Lower lobe of right lung (tissue), 2 donors: Measurements from ENCODE around the gene MTRF1L. TPM values are rescaled to one million over a fixed set of nuclear protein-coding genes. Genes with fewer than 3 reads are reported as not detected.

Experiments used
- ATAC-seq, 2 donors: fragments of 200-7000 bp; cut with Tn5 transposase; one replicate each; pipeline ENCODE4 v1.9.1; 2020 to 2022; ENCODE audit warnings: mild to moderate bottlenecking in 2 of 2, moderate library complexity in 2 of 2
- DNase-seq: peaks from one replicate; pipeline ENCODE4 v3.0.0-alpha.2; 2020
- H3K27ac ChIP-seq: fragments of 200-600 bp; one replicate; pipeline ENCODE4 v1.8.0; 2022
- H3K27me3 ChIP-seq: fragments of 200-600 bp; one replicate; pipeline ENCODE4 v1.8.0; 2022; ENCODE audit warnings: low read depth
- H3K36me3 ChIP-seq: fragments of 200-600 bp; one replicate; pipeline ENCODE4 v1.8.0; 2022; ENCODE audit warnings: mild to moderate bottlenecking
- H3K4me1 ChIP-seq: fragments of 200-600 bp; one replicate; pipeline ENCODE4 v1.8.0; 2022
- H3K4me3 ChIP-seq: fragments of 200-600 bp; one replicate; pipeline ENCODE4 v1.8.0; 2022; ENCODE audit warnings: mild to moderate bottlenecking
- H3K9me3 ChIP-seq: fragments of 200-600 bp; one replicate; pipeline ENCODE4 v1.8.0; 2022
- intact Hi-C: fragments of 100-400 bp; cut with DNase I; formaldehyde crosslinking; loops from one replicate; pipeline ENCODE4 v1.11.0; 2022
- total RNA-seq: library from RNA; stranded (reverse); fragmentation: NEBNext Ultra II Directional; extraction: Animal tissue kit (Norgen Biotek cat#: 25700); gene quantifications from one replicate; pipeline ENCODE4 v1.2.1, GENCODE V29; 2021
- TF ChIP-seq, protein P1 (sequence below): fragments of 200-600 bp; IDR thresholded peaks from one replicate; pipeline ENCODE4 v1.8.0; 2022; ENCODE audit warnings: antibody characterized with exemption, mild to moderate bottlenecking
- donor health status: DM: no; HTN: yes; CAD: no; lungs with severe emphysema.

The MTRF1L gene
- total RNA-seq, 1 donor from 2014 or later, result 15.6 TPM

DNA sequence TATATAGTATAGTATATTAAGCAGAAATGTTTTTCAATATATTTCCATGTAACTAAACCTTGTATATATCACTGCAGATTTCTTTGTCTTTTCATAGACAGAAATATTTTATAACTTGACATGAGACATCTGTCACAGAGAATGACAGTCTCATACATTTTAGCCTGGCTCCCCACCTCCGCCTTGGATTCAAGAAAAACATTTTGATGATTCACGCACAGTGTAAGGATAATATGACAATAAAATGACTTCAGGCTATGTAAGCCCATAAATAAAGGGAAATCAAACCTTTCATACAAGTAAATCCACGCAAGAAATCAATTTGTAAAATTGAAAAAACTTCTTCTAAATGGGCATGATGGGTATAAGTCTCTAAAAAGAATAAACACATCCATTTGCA, 56.0 kb downstream of the MTRF1L start:
- Histone ChIP-seq H3K9me3 (no peaks in the 10 kb centered on the region), H3K27me3 (peaks cover 6% of the 10 kb centered on the region), H3K4me1 (peaks cover 3% of the 10 kb centered on the region), H3K27ac (no peak overlapping the region), H3K36me3 (no peaks in the 10 kb centered on the region), H3K4me3 (no peak overlapping the region)
- TF ChIP-seq, protein P1, sequence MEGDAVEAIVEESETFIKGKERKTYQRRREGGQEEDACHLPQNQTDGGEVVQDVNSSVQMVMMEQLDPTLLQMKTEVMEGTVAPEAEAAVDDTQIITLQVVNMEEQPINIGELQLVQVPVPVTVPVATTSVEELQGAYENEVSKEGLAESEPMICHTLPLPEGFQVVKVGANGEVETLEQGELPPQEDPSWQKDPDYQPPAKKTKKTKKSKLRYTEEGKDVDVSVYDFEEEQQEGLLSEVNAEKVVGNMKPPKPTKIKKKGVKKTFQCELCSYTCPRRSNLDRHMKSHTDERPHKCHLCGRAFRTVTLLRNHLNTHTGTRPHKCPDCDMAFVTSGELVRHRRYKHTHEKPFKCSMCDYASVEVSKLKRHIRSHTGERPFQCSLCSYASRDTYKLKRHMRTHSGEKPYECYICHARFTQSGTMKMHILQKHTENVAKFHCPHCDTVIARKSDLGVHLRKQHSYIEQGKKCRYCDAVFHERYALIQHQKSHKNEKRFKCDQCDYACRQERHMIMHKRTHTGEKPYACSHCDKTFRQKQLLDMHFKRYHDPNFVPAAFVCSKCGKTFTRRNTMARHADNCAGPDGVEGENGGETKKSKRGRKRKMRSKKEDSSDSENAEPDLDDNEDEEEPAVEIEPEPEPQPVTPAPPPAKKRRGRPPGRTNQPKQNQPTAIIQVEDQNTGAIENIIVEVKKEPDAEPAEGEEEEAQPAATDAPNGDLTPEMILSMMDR, result no peak
- DNase-seq (no peak), ATAC-seq (no peak)
- intact Hi-C loops, result no loop called here

DNA sequence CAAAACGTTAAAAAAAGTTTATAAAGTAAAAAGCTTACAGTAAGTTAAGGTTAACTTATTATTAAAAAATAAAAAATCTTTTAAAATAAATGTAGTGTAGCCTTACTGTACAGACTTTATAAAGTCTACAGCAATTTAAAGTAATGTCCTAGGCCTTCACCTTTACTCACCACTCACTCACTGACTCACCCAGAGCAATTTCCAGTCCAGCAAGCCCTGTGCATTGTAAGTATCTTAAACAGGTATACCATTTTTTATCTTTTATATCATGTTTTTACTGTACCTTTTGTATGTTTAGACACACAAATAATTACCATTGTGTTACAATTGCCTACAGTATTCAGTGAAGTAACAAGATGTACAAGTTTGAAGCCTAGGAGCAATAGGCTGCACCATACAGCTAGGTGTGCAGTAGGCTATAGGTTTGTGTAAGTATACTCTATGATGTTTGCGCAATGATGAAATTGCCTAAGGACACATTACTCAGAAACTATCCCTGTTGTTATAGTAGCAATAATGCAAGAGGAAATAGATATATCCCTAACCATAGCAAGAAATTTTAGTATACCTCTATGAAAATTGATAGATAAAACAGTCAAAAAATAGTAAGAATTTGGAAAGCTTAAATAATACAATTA, 59.1 kb downstream of the MTRF1L start:
- TF ChIP-seq, protein P1, result no peak
- ATAC-seq, result no peak
- Histone ChIP-seq H3K4me1 (peaks cover 2% of the 10 kb centered on the region), H3K27ac (no peak overlapping the region), H3K36me3 (no peaks in the 10 kb centered on the region), H3K9me3 (no peaks in the 10 kb centered on the region), H3K4me3 (no peak overlapping the region), H3K27me3 (peaks cover 4% of the 10 kb centered on the region)
- DNase-seq, result no peak
- intact Hi-C loops, result no loop called here

DNA sequence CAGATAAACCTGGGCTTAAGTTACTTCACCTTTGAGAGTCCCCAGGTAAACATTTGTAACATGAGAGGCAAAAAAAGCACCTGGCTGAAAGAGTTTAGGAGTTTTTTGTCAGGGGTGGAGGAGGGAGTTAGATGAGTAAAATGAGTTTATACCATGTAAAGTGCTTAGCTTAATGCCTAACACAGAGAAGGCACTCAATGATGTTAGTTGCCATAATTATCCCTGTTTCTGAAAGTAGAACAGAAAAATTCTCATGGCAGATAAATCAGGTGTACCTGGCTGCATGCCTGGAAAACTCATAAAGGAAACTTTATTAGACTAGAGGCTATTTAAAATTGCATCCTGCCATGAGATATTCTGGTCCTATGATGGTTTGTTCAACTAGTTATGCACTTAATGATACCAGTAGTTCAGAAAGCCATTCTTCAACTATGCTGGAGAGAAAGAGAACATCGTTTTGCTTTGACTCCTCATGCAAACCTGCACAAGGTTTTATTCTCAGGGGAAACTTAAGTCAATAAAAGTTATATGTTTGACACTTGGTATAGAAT, 60.1 kb downstream of the MTRF1L start:
- TF ChIP-seq, protein P1, result no peak
- Histone ChIP-seq H3K4me3 (no peak overlapping the region), H3K4me1 (no peaks in the 10 kb centered on the region), H3K27ac (no peak overlapping the region), H3K9me3 (no peaks in the 10 kb centered on the region), H3K36me3 (no peaks in the 10 kb centered on the region), H3K27me3 (peaks cover 9% of the 10 kb centered on the region)
- intact Hi-C loops, result no loop called here
- DNase-seq (no peak), ATAC-seq (no peak)

DNA sequence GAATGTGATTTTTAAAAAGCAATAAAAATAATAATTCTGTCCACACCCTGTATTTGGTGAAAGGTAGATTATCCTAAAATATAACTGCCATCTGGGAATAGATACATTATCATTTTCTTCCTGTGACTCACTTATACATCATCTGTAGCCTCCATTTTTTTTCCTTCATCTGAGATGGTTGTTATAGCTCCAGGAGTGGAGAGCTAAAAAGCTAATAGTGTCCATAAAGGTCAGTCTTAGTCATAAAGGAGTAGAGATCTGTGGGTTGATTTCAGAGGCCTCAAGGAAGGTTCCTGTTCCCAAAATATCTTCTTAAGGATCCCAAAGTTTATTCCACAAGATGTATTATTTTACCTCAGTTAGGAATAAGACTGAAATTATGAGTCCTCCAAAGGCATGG, 60.8 kb downstream of the MTRF1L start:
- ATAC-seq (no peak), DNase-seq (no peak)
- intact Hi-C loops, result no loop called here
- no peaks in the 10 kb centered on the region for H3K9me3 ChIP-seq
- H3K4me3 ChIP-seq, result no peak overlapping the region
- H3K4me1 ChIP-seq, result no peaks in the 10 kb centered on the region
- H3K36me3 ChIP-seq, result no peaks in the 10 kb centered on the region
- no peak overlapping the region for H3K27ac ChIP-seq
- TF ChIP-seq, protein P1, result no peak
- peaks cover 9% of the 10 kb centered on the region for H3K27me3 ChIP-seq

Other genes starting within 250 kb of the MTRF1L start
- gene FBXO5, start 19.7 kb downstream of the MTRF1L start, total RNA-seq, result 5.1 TPM
- 0.59 TPM for gene RGS17, start 128.6 kb upstream of the MTRF1L start, total RNA-seq